A673 (cell line): ENCODE measurements around the gene ANKRD44. TPM values are rescaled to one million over a fixed set of nuclear protein-coding genes. Genes with fewer than 3 reads are reported as not detected.

ENCODE experiments used
- BruUV-seq: library from RNA; stranded (reverse); fragments of 400-500 nt; replicated peaks from 2 replicates; lab custom pipeline; 2021; lab: Mats Ljungman, UMichigan
- CTCF ChIA-PET: fragments of 300-600 bp; sonication (Branson Sonifier 250); formaldehyde crosslinking; loops from one replicate; lab custom pipeline; 2022; ENCODE audit warnings: antibody characterized with exemption; lab: Charles Lee
- POLR2A ChIA-PET: fragments of 300-600 bp; sonication (Branson Sonifier 250); formaldehyde crosslinking; loops from one replicate; lab custom pipeline; 2022; ENCODE audit warnings: antibody characterized with exemption; ENCODE audit not compliant: low non-redundant PET; lab: Charles Lee
- DNase-seq: peaks from one replicate; pipeline ENCODE4 v3.0.0-alpha.2; 2015; ENCODE audit warnings: low spot score
- H3K27ac ChIP-seq: fragments of 200-600 bp; sonication (generic); 2 replicates; pipeline ENCODE4 v1.5.1; 2016; ENCODE audit warnings: mixed run types, low read depth, mild to moderate bottlenecking, mixed read lengths, antibody characterized with exemption, low read length; ENCODE audit not compliant: poor library complexity, severe bottlenecking
- H3K27me3 ChIP-seq: fragments of 200-600 bp; sonication (generic); replicated peaks from 2 replicates; pipeline ENCODE4 v1.6.1; 2017; ENCODE audit warnings: mixed run types, low read depth, mild to moderate bottlenecking, mixed read lengths, antibody characterized with exemption, low read length; ENCODE audit not compliant: insufficient read depth, poor library complexity
- H3K36me3 ChIP-seq: fragments of 200-600 bp; sonication (generic); 2 replicates; pipeline ENCODE4 v1.6.1; 2016; ENCODE audit warnings: mixed run types, mild to moderate bottlenecking, mixed read lengths, antibody characterized with exemption, low read length; ENCODE audit not compliant: insufficient read depth, poor library complexity, severe bottlenecking
- H3K4me1 ChIP-seq: fragments of 200-600 bp; sonication (generic); 2 replicates; pipeline ENCODE4 v1.6.1; 2017; ENCODE audit warnings: mixed run types, mild to moderate bottlenecking, mixed read lengths, antibody characterized with exemption, low read length; ENCODE audit not compliant: insufficient read depth, poor library complexity, severe bottlenecking
- H3K4me3 ChIP-seq: fragments of 200-600 bp; sonication (generic); 2 replicates; pipeline ENCODE4 v1.5.1; 2016; ENCODE audit warnings: low read depth, mixed run types, mild to moderate bottlenecking, mixed read lengths, low read length; ENCODE audit not compliant: poor library complexity, severe bottlenecking
- H3K9me3 ChIP-seq: fragments of 200-600 bp; sonication (generic); 2 replicates; pipeline ENCODE4 v1.6.1; 2016; ENCODE audit warnings: mixed run types, low read depth, mild to moderate bottlenecking, mixed read lengths, antibody characterized with exemption, low read length; ENCODE audit not compliant: poor library complexity, severe bottlenecking
- EZH2 ChIP-seq: fragments of 200-600 bp; sonication (generic); IDR thresholded peaks from 2 replicates; pipeline ENCODE4 v1.6.1; 2017; ENCODE audit warnings: borderline replicate concordance, low read depth, mild to moderate bottlenecking, mixed read lengths, antibody characterized with exemption, low read length; ENCODE audit not compliant: poor library complexity, severe bottlenecking
- intact Hi-C: fragments of 100-400 bp; cut with micrococcal nuclease; formaldehyde crosslinking; loops from one replicate; pipeline ENCODE4 v1.10.0; 2022; ENCODE audit not compliant: unreplicated experiment
- total RNA-seq: library from RNA; stranded (reverse); gene quantifications from 2 replicates; pipeline ENCODE4 v1.2.3, GENCODE V29; 2021
- TF ChIP-seq, protein P1 (sequence below): fragments of 300-800, 200-600 bp; sonication (generic); conservative IDR thresholded peaks from 2 replicates; pipeline ENCODE4 v1.5.1; 2017; ENCODE audit warnings: low read depth, mild to moderate bottlenecking, antibody characterized with exemption, low read length, moderate library complexity, mixed read lengths

ANKRD44 gene
- total RNA-seq, 1 experiment from 2014 or later = 17.0 TPM

DNA sequence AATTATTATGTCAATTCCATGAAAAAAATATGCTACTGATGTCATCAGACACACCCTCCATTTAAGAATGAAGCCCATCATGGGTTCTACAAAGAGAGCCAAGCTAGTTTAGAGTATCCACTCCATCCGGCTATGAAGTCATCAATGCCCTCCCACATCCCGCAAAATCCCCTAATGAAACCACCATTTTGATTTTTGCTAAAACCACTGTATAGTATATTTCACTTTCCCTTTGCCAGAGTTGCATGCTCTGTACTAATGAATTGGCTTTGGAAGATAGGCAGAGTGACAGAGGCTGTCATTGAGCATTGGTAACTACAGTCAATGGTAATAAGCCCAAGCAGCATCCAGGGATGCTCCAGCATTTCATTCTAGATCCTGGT is 118.6 kb downstream of the ANKRD44 start:
- BruUV-seq = no TSS peak
- Histone ChIP-seq H3K27ac (no peak overlapping the region), H3K36me3 (no peaks in the 10 kb centered on the region), H3K27me3 (no peaks in the 10 kb centered on the region), H3K4me3 (no peak overlapping the region), H3K9me3 (no peaks in the 10 kb centered on the region), H3K4me1 (peaks cover 9% of the 10 kb centered on the region)
- POLR2A ChIA-PET = no interaction called here
- DNase-seq = no peak
- CTCF ChIA-PET = no interaction called here
- TF ChIP-seq, protein P1, sequence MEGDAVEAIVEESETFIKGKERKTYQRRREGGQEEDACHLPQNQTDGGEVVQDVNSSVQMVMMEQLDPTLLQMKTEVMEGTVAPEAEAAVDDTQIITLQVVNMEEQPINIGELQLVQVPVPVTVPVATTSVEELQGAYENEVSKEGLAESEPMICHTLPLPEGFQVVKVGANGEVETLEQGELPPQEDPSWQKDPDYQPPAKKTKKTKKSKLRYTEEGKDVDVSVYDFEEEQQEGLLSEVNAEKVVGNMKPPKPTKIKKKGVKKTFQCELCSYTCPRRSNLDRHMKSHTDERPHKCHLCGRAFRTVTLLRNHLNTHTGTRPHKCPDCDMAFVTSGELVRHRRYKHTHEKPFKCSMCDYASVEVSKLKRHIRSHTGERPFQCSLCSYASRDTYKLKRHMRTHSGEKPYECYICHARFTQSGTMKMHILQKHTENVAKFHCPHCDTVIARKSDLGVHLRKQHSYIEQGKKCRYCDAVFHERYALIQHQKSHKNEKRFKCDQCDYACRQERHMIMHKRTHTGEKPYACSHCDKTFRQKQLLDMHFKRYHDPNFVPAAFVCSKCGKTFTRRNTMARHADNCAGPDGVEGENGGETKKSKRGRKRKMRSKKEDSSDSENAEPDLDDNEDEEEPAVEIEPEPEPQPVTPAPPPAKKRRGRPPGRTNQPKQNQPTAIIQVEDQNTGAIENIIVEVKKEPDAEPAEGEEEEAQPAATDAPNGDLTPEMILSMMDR = no peak
- TF ChIP-seq EZH2 = no peak
- intact Hi-C loops = loop anchor here (2.0 kb wide), 2 partner anchors 119 to 187 kb away; partner anchors contain the start of gene ANKRD44

DNA sequence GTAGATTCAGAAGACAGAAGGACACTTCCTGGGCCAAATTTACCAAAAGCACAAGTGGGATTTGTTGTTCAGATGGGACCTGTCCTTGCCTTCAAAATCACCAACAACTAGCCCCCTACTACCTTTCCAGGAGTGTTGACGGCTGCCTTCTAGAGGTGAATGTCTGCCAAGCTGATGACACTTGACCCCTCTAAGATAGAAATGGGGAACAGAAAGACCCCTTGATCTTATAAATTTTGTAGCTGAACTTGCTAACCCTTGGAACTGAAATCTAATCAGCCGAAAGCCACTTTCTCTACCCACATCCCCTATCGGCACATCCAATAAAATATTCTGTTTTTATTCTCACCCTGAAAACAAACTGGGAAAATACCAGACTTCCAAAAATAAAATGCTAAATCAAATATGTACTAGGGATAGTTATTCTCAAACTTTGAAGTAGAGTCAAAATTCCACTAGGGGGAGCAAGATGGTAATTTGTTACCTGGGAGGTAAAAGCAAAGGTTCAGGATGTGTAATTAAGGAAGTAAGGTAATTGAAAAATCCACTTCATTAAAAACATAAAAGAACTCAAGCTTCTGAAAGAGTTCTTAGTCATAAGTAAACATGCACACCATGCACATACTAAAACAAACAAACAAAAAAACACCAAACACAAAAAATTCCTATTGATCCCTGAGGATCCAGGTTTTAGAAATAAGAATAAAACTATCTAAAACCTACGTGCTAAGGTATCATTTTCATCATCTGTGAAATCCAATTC is 119.2 kb downstream of the ANKRD44 start:
- TF ChIP-seq, protein P1 = peak; percentile 82
- TF ChIP-seq EZH2 = no peak
- no TSS peak for BruUV-seq
- Histone ChIP-seq H3K4me1 (peaks cover 9% of the 10 kb centered on the region), H3K27ac (no peak overlapping the region), H3K9me3 (no peaks in the 10 kb centered on the region), H3K27me3 (no peaks in the 10 kb centered on the region), H3K4me3 (no peak overlapping the region), H3K36me3 (no peaks in the 10 kb centered on the region)
- POLR2A ChIA-PET = interaction anchor here (0.6 kb wide), 1 partner anchor 222 kb away, joined by 5 read pairs; no protein-coding TSS in a partner anchor
- peak; percentile 50 for DNase-seq
- CTCF ChIA-PET = interaction anchor here (0.6 kb wide), 1 partner anchor 94 kb away, joined by 3 read pairs; no protein-coding TSS in a partner anchor
- intact Hi-C loops = loop anchor here (2.0 kb wide), 2 partner anchors 119 to 187 kb away; partner anchors contain the start of gene ANKRD44

DNA sequence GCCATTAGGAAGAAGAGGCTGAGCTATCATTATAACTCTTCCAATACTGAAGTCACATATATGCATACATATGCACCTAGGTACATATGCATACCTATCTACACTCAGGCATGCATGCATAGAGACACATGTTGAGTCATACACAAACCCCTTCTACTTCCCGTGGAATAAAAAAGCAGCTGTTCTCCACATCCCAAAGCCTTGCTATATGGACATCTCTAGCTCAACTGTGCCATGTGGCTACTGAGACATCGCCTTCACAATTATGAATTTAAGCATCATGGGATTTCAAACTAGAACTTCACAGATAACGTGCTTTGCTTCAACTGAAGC is 120.5 kb downstream of the ANKRD44 start:
- ChIA-PET POLR2A (no interaction called here), CTCF (interaction anchor here (0.7 kb wide), 1 partner anchor 189 kb away, joined by 3 read pairs; no protein-coding TSS in a partner anchor)
- H3K4me3 ChIP-seq = no peak overlapping the region
- H3K4me1 ChIP-seq = peaks cover 18% of the 10 kb centered on the region
- H3K27me3 ChIP-seq = no peaks in the 10 kb centered on the region
- no peaks in the 10 kb centered on the region for H3K36me3 ChIP-seq
- BruUV-seq = no TSS peak
- H3K27ac ChIP-seq = no peak overlapping the region
- no peak for DNase-seq
- intact Hi-C loops = loop anchor here (2.0 kb wide), 2 partner anchors 121 to 189 kb away; partner anchors contain the start of gene ANKRD44
- no peaks in the 10 kb centered on the region for H3K9me3 ChIP-seq
- TF ChIP-seq EZH2 = no peak
